Adrenal gland (tissue), 12 donors: ENCODE data around the gene BRAP. TPM values are rescaled to one million over a fixed set of nuclear protein-coding genes. Genes with fewer than 3 reads are reported as not detected.

Source experiments
- DNase-seq, 7 donors: peaks; one replicate each; pipeline ENCODE4 v3.0.0-alpha.2; 2019 to 2020
- H3K27ac ChIP-seq, 5 donors: fragments of 200-600 bp; sonication (generic) in 4 of 5; 1 replicate in 3 of 5; 2 replicates in 2 of 5; pipeline versions ENCODE4 v1.5.1 to v1.8.0; 2016 to 2020; ENCODE audit warnings: mild to moderate bottlenecking in 1 of 5
- H3K27me3 ChIP-seq: fragments of 200-600 bp; 2 replicates; pipeline ENCODE4 v1.8.0; 2021
- H3K36me3 ChIP-seq, 2 donors: fragments of 200-600 bp; replicated peaks in 1 of 2; 1 replicate in 1 of 2; 2 replicates in 1 of 2; pipeline versions ENCODE4 v1.5.1 to v1.8.0; 2018 to 2022
- H3K4me1 ChIP-seq, 2 donors: fragments of 200-600 bp; replicated peaks in 1 of 2; 1 replicate in 1 of 2; 2 replicates in 1 of 2; pipeline versions ENCODE4 v1.5.1 to v1.8.0; 2018 to 2021
- H3K4me3 ChIP-seq, 4 donors: fragments of 200-600 bp; sonication (generic) in 3 of 4; one replicate each; pipeline ENCODE4 v1.5.1; 2016 to 2018
- H3K9me3 ChIP-seq, 3 donors: fragments of 200-600 bp; sonication (generic) in 1 of 3; replicated peaks in 1 of 3; 1 replicate in 2 of 3; 2 replicates in 1 of 3; pipeline versions ENCODE4 v1.5.1 to v1.8.0; 2016 to 2021
- CTCF ChIP-seq, 6 experiments: fragments of 450-650 bp in 4 of 6; fragments of 200-600 bp in 2 of 6; sonication (generic) in 1 of 6; IDR thresholded peaks; 1 replicate in 5 of 6; 2 replicates in 1 of 6; pipeline versions ENCODE4 v1.5.1 to v1.8.0; 2016 to 2021; ENCODE audit warnings: antibody characterized with exemption in 6 of 6, mild to moderate bottlenecking in 2 of 6, moderate library complexity in 1 of 6
- POLR2A ChIP-seq, 2 donors: fragments of 450-650 bp; IDR thresholded peaks; one replicate each; pipeline ENCODE4 v1.6.1; 2017; ENCODE audit warnings: antibody characterized with exemption in 2 of 2, mild to moderate bottlenecking in 2 of 2, moderate library complexity in 1 of 2
- WGBS, 4 donors: extraction: QIAGEN DNeasy Blood & Tissue Kit in 2 of 4; methylation state at CpG; one replicate each; pipeline versions ENCODE4 v1.1.5 to v1.1.7; 2013 to 2017; 5-methylcytosine and 5-hydroxymethylcytosine counted together
- intact Hi-C, 2 donors: fragments of 100-400 bp; cut with DNase I; formaldehyde crosslinking; loops; one replicate each; pipeline versions ENCODE4 v1.14.1 to v1.15.0; 2022 to 2023
- polyA plus RNA-seq, 3 donors: library from polyadenylated mRNA; stranded (reverse); fragments of 200-250 nt in 2 of 3; fragments of 350-450 nt in 1 of 3; fragmentation: Illumina TruSeq in 1 of 3; extraction: RNeasy Lipid Tissue Mini Kit (QIAGEN cat#74804) in 1 of 3; gene quantifications; one replicate each; pipeline ENCODE4 v1.2.3, GENCODE V29; 2013 to 2014
- total RNA-seq, 9 donors: library from RNA; depleted of rRNA in 4 of 9; stranded (reverse); fragments of >200 nt in 4 of 9; fragments of 120-200 nt in 1 of 9; fragmentation: NEBNext Ultra II Directional in 1 of 9; extraction: Animal tissue kit (Norgen Biotek cat#: 25700) in 1 of 9; gene quantifications; one replicate each; pipeline versions ENCODE4 v1.1.0 to v1.2.4, GENCODE V29; 2013 to 2023
- donor health status: healthy with polysubstance abuse.
- donor health status: Bipolar disorder and iron deficiency.
- donor health status: DM: yes; HTN: yes; CAD: no.
- donor health status: DM: no; HTN: no; CAD: no.
- donor health status: DM: no; HTN: no; CAD: no.
- donor health status: DM: yes; HTN: yes; CAD: no.

The BRAP gene
- total and polyA plus RNA-seq, 12 donors = 8.6 to 31.0 (median 20.4) TPM

GRCh38 chr12:111640506-111640905, 45.2 kb downstream of the BRAP start:
- Histone ChIP-seq H3K27ac (no peak overlapping the region), H3K36me3 (peaks cover 0 to 25% of the 10 kb centered on the region in 2 donors), H3K27me3 (no peaks in the 10 kb centered on the region), H3K4me3 (no peak overlapping the region), H3K4me1 (peaks cover 12 to 39% of the 10 kb centered on the region in 2 donors), H3K9me3 (no peaks in the 10 kb centered on the region)
- DNase-seq = no peak
- TF ChIP-seq CTCF (IDR thresholded peaks at IDR 0.05) (no peak), POLR2A (IDR thresholded peaks at IDR 0.05) (no peak)
- intact Hi-C loops = no loop called here
- WGBS, 4 donors = 90 to 96% (median 93%) methylated on average over 4 to 5 of the region's 5 CpGs

GRCh38 chr12:111638556-111638955, 47.2 kb downstream of the BRAP start:
- intact Hi-C loops = no loop called here
- DNase-seq = no peak
- H3K4me1 ChIP-seq = peaks cover 12 to 41% of the 10 kb centered on the region in 2 donors
- H3K27ac ChIP-seq = peak overlapping the region in 1 of 5 donors; percentile 22
- TF ChIP-seq POLR2A (IDR thresholded peaks at IDR 0.05) = no peak
- no peaks in the 10 kb centered on the region for H3K27me3 ChIP-seq
- WGBS, 4 donors = 51 to 76% (median 59%) methylated on average over 6 of the region's 6 CpGs
- no peak overlapping the region for H3K4me3 ChIP-seq
- H3K36me3 ChIP-seq = peaks cover 0 to 6% of the 10 kb centered on the region in 2 donors
- H3K9me3 ChIP-seq = no peaks in the 10 kb centered on the region

DNA sequence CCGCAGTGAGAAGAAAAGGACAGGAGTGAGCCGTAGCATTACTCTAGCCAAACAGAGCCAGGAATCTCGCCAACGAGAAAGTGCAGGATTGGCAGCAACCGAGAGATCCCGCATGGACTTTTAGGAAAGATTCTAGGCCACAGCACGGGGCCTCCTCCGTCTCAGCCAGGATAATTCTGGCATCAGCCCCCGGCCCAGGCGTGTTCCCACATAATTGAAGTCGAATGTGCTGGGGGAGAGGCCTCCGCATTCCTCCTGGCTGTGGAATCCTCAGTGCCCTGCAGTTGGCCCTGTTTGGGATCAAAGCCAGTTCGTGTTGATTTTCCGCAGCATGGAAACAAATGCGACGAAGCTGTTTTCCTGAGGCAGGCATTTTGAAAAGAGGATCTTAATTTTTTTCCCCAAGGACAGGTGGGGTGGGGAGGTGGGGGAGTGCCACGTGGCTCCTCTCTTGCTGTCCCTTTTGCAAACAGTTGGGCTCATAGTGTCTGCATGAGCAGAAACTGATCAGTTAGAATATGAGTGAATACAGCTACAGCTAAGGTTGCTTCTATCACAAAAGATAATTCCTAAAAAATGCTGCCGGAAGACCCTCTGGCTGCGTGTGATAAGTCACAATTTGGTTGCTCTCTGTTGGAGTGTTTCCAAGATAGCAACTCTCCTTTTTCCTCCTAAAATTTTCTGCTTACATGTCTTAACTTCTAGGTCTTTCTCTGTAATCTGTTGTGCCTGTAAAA, 49.4 kb downstream of the BRAP start:
- DNase-seq = peak; percentile 42 to 79 (median 68)
- Histone ChIP-seq H3K27me3 (no peaks in the 10 kb centered on the region), H3K9me3 (no peaks in the 10 kb centered on the region), H3K36me3 (no peaks in the 10 kb centered on the region), H3K4me1 (peaks cover 12 to 25% of the 10 kb centered on the region in 2 donors), H3K4me3 (no peak overlapping the region), H3K27ac (peak overlapping the region in 4 of 5 donors; percentile 54 to 80 (median 72))
- intact Hi-C loops = no loop called here
- 6 to 26% (median 22%) methylated on average over 16 to 19 of the region's 19 CpGs for WGBS, 4 donors
- TF ChIP-seq POLR2A (IDR thresholded peaks at IDR 0.05) = no peak
- TF ChIP-seq CTCF (IDR thresholded peaks at IDR 0.05) = no peak

DNA sequence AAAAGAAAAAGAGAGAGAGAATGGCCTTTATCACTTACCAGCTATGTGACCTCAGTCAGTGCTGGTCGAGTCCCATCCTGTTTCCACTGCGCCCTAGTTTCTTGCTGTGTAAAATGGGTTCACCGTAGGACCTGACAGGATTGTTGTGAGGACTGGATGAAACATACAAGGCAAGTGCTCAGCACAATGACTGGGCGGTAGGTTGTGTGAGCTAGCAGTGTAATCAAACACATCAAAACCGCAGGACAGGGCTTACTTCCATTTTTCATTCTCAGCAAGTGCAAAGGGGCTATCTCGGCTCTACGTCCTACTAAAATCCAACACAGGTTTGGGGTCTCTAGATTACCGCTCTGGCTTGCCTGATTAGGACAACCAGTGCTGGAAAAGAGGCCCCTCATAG, 50.2 kb downstream of the BRAP start:
- 74 to 82% (median 78%) methylated on average over 8 of the region's 8 CpGs for WGBS, 4 donors
- H3K4me3 ChIP-seq = no peak overlapping the region

More for the DNA sequence above, 50.2 kb downstream of the BRAP start:
- H3K27ac ChIP-seq = peak overlapping the region in 4 of 5 donors; percentile 54 to 80 (median 72)
- no peaks in the 10 kb centered on the region for H3K9me3 ChIP-seq
- peaks cover 12 to 25% of the 10 kb centered on the region in 2 donors for H3K4me1 ChIP-seq
- no peak for DNase-seq
- intact Hi-C loops = no loop called here
- TF ChIP-seq CTCF (IDR thresholded peaks at IDR 0.05) = no peak
- TF ChIP-seq POLR2A (IDR thresholded peaks at IDR 0.05) = no peak
- no peaks in the 10 kb centered on the region for H3K36me3 ChIP-seq
- H3K27me3 ChIP-seq = no peaks in the 10 kb centered on the region
